K562 (cell line): ENCODE results near the gene GATA2. TPM values are rescaled to one million over a fixed set of nuclear protein-coding genes. Genes with fewer than 3 reads are reported as not detected.
A peak's percentile ranks its signal among the peaks of the same experiment; 100 is the strongest.

ENCODE experiments used
- CREBBP ChIP-seq: IDR thresholded peaks from one replicate; pipeline ENCODE4 v1.6.1; 2012; ENCODE audit warnings: low read depth, mild to moderate bottlenecking, control low read depth, inconsistent platforms, low read length
- DEAF1 ChIP-seq: fragments of 450-650 bp; formaldehyde crosslinking; IDR thresholded peaks from 2 replicates; pipeline ENCODE4 v1.4.0; 2020; ENCODE audit warnings: mild to moderate bottlenecking, moderate library complexity
- DNMT1 ChIP-seq: fragments of 450-650 bp; IDR thresholded peaks from 2 replicates; pipeline ENCODE4 v1.6.1; 2016; ENCODE audit warnings: antibody characterized with exemption, mild to moderate bottlenecking
- DPF2 ChIP-seq: fragments of 450-650 bp; IDR thresholded peaks from 2 replicates; pipeline ENCODE4 v1.6.1; 2016
- ELF4 ChIP-seq: fragments of 450-650 bp; formaldehyde crosslinking; IDR thresholded peaks from 2 replicates; pipeline ENCODE4 v1.4.0; 2022; ENCODE audit warnings: missing genetic modification characterization
- FIP1L1 ChIP-seq: fragments of 200-400 bp; formaldehyde crosslinking; IDR thresholded peaks from 2 replicates; pipeline ENCODE4 v1.6.1; 2018; ENCODE audit warnings: mild to moderate bottlenecking, low read depth, low read length; ENCODE audit not compliant: poor library complexity, severe bottlenecking
- GATAD2B ChIP-seq: fragments of 450-650 bp; IDR thresholded peaks from 2 replicates; pipeline ENCODE4 v1.6.1; 2017; ENCODE audit warnings: mild to moderate bottlenecking, borderline replicate concordance
- HIVEP1 ChIP-seq: fragments of 250-450 bp; sonication (Bioruptor Pico); IDR thresholded peaks from 2 replicates; pipeline ENCODE4 v1.4.0; 2020; ENCODE audit warnings: mild to moderate bottlenecking
- LCOR ChIP-seq: sonication (generic); formaldehyde crosslinking; IDR thresholded peaks from 2 replicates; pipeline ENCODE4 v1.8.0; 2022; ENCODE audit warnings: mild to moderate bottlenecking, missing genetic modification reagents
- NCOR1 ChIP-seq: fragments of 450-650 bp; IDR thresholded peaks from 2 replicates; pipeline ENCODE4 v1.6.1; 2016; ENCODE audit warnings: mild to moderate bottlenecking, moderate library complexity
- NELFE ChIP-seq: IDR thresholded peaks from 2 replicates; pipeline ENCODE4 v1.6.1; 2011; ENCODE audit warnings: mild to moderate bottlenecking; ENCODE audit not compliant: insufficient read depth, insufficient read length
- NEUROD1 ChIP-seq: fragments of 150-350 bp; IDR thresholded peaks from 2 replicates; pipeline ENCODE4 v1.6.1; 2014; ENCODE audit warnings: borderline replicate concordance, low read length, low read depth; ENCODE audit not compliant: partially characterized antibody
- PML ChIP-seq: IDR thresholded peaks from 2 replicates; pipeline ENCODE4 v1.6.1; 2012; ENCODE audit warnings: low read length, inconsistent platforms
- PRPF4 ChIP-seq: fragments of 200-400 bp; formaldehyde crosslinking; IDR thresholded peaks from one replicate; pipeline ENCODE4 v1.6.1; 2017; ENCODE audit warnings: low read length, low read depth, mild to moderate bottlenecking; ENCODE audit not compliant: insufficient read depth, poor library complexity, severe bottlenecking
- RBM34 ChIP-seq: fragments of 200-400 bp; formaldehyde crosslinking; IDR thresholded peaks from 2 replicates; pipeline ENCODE4 v1.6.1; 2018; ENCODE audit warnings: low read length, borderline replicate concordance; ENCODE audit not compliant: insufficient read depth
- TCF15 ChIP-seq: fragments of 250-450 bp; sonication (Bioruptor Pico); IDR thresholded peaks from 2 replicates; pipeline ENCODE4 v1.8.0; 2022; ENCODE audit warnings: moderate library complexity, mild to moderate bottlenecking, inconsistent platforms
- TEAD1 ChIP-seq, 2 experiments: fragments of 450-650 bp in 1 of 2; sonication (generic) in 1 of 2; formaldehyde crosslinking; IDR thresholded peaks; 2 replicates each; pipeline versions ENCODE4 v1.4.0 to v1.8.0; 2020 to 2022; ENCODE audit warnings: mild to moderate bottlenecking in 2 of 2, missing genetic modification reagents in 1 of 2
- THAP12 ChIP-seq: fragments of 250-450 bp; sonication (Bioruptor Pico); IDR thresholded peaks from 2 replicates; pipeline ENCODE4 v1.9.0; 2021; ENCODE audit warnings: mild to moderate bottlenecking, inconsistent platforms
- YBX1 ChIP-seq: fragments of 450-650 bp; IDR thresholded peaks from 2 replicates; pipeline ENCODE4 v1.7.1; 2016; ENCODE audit warnings: mild to moderate bottlenecking
- ZC3H11A ChIP-seq: IDR thresholded peaks from 2 replicates; pipeline ENCODE4 v1.6.1; 2012; ENCODE audit warnings: low read depth, low read length, improper control_type of control experiment
- ZC3H4 ChIP-seq: sonication (generic); formaldehyde crosslinking; IDR thresholded peaks from 2 replicates; pipeline ENCODE4 v1.9.0; 2021; ENCODE audit warnings: missing genetic modification reagents, borderline replicate concordance
- ZNF232 ChIP-seq: sonication (generic); formaldehyde crosslinking; IDR thresholded peaks from 2 replicates; pipeline ENCODE4 v1.8.0; 2022; ENCODE audit warnings: mild to moderate bottlenecking, missing genetic modification reagents
- polyA plus RNA-seq, 8 experiments: library from polyadenylated mRNA; depleted of rRNA in 4 of 8; stranded (reverse) in 5 of 8; unstranded in 3 of 8; fragments of >200 nt; fragmentation: Nextera tagmentation in 2 of 8; fragmentation: Illumina TruSeq in 1 of 8; extraction: Ambion mirVana in 2 of 8; extraction: Trizol in 1 of 8; gene quantifications; 2 replicates each; pipeline versions ENCODE4 v1.2.1 to v1.2.3, GENCODE V29; 2011 to 2014; ENCODE audit warnings: inconsistent platforms in 1 of 8, missing spikeins in 1 of 8
- total RNA-seq, 7 experiments: library from RNA; depleted of rRNA in 6 of 7; stranded (reverse); fragments of >200 nt in 6 of 7; fragmentation: Illumina TruSeq in 2 of 7; extraction: Trizol in 2 of 7; gene quantifications; 2 replicates each; pipeline versions ENCODE4 v1.2.1 to v1.2.3, GENCODE V29; 2011 to 2021; ENCODE audit warnings: low replicate concordance in 1 of 7

The GATA2 gene
- total and polyA plus RNA-seq, 9 of the 15 experiments (the other 6 are each of a cell fraction or from before 2014, with no cell fraction given), result 8.5 to 218 (median 50.8) TPM

- TF ChIP-seq ZNF232 (CRISPR knock-in tag) (no peak), PML (no peak; the same call in 1 of the 2 replicates), DEAF1 (CRISPR knock-in tag) (no peak), ELF4 (CRISPR knock-in tag) (no peak), HIVEP1 (CRISPR knock-in tag) (no peak), DPF2 (no peak), RBM34 (no peak), GATAD2B (no peak), NCOR1 (peak; percentile 25; the same call in 1 of the 2 replicates), TEAD1 (CRISPR knock-in tag; IDR thresholded peaks at IDR 0.05) (no peak; a peak in 1 of 4 replicates), LCOR (CRISPR knock-in tag) (no peak), NEUROD1 (peak; percentile 54), ZC3H11A (no peak), TCF15 (CRISPR knock-in tag) (no peak), PRPF4 (no peak), FIP1L1 (no peak), NELFE (no peak), ZC3H4 (CRISPR knock-in tag) (no peak), CREBBP (no peak), YBX1 (no peak), THAP12 (CRISPR knock-in tag) (peak; percentile 82; the same call in 1 of the 2 replicates), DNMT1 (no peak; the same call in 1 of the 2 replicates)
Observed at GRCh38 chr3:128487813-128488635, 5.0 kb downstream of the GATA2 start (continued).
